HG03135 (cell line): ENCODE results near the gene H6PD.
"Not testable (repeated sequence)": the region's sequence is repeated elsewhere in the genome, so short reads cannot be mapped to it uniquely, and the experiment has no call there.

ENCODE experiments used
- ATAC-seq: cut with Tn5 transposase; IDR thresholded peaks from one replicate; pipeline ENCODE4 v1.9.1; 2021; ENCODE audit warnings: mild to moderate bottlenecking, moderate library complexity; ENCODE audit not compliant: unreplicated experiment

Gene H6PD

DNA sequence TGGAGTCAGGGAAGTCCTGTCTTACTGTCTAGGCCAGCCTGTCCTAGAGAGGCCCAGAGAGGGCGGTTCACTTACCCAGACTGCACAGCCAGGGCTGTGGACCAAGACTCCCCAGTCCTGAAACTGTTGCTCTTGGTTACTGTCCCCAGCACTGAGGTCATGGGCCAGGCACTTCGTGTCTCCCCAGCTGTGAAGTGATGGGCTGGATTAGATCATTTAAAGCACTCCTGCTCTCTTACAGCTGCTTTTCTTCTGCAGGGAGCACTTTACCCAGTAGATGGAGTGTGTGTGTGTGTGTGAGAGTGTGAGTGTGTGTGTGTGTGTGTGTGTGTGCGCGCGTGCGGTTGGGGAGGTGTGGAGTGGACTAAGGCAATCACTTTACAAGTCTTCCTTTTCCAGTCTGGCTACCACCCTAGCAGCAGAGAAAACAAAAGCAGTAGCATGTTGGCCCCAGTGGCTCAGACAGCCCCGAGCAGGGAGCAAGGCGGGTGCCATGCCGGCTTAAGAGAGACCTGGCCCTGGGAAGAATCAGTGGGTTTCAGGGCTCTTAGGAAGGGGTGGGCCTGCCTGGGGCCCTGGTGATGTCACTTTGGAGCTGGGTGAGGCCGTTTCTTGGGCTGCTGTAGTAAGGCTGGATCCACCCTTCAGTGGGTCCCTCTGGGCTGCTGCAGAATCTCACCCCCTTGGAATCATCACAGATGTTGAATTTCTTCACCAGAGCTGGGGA, 60.5 kb downstream of the H6PD start:
- ATAC-seq: no peak

DNA sequence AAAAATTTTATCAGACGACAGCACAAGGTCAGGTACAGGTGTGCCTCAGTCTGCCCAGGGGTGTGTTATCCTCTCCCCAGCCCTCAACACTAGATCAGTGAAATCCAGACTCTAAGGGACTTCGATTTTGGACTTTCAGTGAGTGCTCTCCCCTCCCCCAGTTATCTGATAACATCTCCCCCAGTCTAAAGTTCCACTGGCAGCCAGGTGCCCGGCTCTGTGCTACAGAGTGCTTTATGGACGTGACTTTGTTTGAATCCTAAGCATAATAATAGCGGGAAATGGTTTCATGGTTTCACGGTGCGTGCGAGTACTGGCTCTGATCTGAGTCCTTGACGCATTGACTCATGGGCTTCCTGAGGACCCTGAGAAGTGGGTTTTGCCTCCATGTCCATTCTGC, 61.3 kb downstream of the H6PD start:
- no peak for ATAC-seq

DNA sequence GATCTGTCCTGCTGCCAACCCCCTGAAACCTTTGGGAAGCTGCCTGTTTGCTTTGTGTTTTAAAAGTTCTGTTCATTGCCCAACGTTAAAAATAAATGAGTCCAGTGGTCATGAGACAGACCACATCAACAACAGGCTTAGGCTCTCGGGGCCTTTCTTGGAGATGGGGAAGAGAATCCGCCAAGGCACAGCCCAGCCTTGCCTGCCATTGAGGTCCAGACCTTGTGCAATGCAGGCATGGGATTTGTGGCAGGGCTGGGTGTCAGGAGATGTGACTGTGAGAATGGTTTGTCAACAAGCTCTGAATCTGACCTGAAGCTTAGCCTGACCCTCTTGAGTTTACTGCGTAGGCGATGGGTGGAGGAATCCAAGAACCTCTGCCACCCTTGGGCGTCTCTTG, 62.3 kb downstream of the H6PD start:
- ATAC-seq: no peak

DNA sequence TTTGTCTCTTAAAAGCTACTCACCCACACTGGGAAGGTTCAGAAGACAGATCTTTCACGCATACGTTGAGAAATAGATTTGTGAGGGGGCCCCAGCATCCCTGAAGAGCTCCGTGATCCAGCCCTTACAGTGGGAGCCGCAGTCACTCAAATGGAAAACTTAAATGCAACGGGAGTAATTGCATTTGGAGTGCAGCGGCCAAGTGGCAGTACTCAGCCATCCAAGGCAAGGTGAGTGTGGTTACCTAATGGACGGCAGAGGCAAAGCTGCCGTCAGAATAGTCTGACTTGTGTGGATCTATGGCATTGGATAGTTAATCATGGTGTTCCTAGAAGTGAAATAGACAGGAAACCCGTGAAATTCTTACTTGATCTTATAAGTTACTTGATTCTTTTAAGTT, 63.3 kb downstream of the H6PD start:
- ATAC-seq: no peak

DNA sequence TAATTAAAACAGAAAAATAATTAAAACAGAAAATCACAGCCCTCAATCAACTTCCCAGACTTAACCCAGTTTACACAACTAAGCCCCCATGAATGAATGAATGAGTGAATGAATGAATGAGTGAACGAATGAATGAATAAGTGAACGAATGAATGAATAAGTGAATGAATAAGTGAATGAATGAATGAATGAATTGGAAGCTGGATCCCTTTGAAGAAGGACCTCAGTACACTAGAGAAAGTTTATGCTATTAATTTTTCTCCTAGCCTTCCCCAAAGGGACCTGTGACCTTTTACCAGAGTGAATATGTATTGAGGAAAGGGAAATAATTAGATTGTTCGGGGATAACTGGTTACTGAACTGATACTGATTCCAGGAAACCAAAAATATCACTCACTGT, 63.7 kb downstream of the H6PD start:
- no peak for ATAC-seq

DNA sequence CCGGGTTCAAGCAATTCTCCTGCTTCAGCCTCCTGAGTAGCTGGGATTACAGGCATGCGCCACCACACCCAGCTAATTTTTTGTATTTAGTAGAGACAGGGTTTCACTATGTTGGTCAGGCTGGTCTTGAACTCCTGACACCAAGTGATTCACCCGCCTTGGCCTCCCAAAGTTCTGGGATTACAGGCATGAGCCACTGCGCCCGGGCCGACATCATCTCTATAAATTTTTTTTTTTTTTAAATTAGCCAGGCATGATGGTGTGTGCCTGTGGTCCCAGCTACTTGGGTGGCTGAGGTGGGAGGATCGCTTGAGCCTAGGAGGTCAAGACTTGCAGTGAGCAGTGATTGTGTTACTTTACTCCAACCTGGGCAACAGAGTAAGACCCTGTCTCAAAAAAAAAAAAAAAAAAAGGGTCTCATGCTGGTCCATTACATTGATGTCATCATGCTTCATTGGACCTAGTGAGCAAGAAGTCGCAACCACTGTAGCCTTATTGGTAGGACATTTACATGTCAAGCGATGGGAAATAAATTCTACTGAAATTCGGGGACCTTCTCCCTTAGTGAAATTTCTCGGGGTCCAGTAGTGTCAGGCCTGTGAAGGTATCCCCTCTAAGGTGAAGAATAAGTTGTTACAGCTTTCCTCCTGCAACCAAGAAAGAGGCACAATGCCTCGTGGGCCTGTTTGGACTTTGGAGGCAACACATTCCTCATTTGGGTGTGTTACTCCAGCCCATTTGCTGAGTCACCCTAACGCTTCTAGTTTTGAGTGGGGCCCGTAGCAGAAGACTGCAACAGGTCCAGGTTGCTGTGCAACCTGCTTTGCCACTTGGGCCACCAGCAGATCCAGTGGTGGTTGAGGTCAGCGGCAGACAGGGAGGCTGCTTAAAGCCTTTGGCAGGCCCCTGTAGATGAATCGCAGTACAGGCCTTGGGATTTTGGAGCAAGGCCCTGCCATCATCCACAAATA, 65.3 kb downstream of the H6PD start:
- ATAC-seq: not testable (repeated sequence)

DNA sequence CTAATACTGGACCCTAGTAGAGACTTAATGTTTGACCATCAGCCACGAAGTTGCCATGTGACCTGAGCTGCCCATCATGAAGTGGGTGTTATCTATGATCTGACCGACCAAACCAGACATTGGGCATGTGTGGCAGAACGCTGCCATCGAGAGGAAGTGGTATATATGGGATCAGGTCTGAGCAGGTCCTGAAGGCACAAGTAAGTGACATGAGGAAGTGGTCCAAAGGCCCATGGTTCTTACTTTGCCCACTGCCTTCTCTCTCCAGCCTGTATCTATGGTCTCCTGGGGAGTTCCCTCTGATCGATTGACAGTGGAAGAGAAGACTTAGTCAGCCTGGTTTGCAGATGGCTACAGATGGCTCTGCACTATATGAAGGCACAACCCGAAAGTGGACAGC, 66.0 kb downstream of the H6PD start:
- no peak for ATAC-seq

DNA sequence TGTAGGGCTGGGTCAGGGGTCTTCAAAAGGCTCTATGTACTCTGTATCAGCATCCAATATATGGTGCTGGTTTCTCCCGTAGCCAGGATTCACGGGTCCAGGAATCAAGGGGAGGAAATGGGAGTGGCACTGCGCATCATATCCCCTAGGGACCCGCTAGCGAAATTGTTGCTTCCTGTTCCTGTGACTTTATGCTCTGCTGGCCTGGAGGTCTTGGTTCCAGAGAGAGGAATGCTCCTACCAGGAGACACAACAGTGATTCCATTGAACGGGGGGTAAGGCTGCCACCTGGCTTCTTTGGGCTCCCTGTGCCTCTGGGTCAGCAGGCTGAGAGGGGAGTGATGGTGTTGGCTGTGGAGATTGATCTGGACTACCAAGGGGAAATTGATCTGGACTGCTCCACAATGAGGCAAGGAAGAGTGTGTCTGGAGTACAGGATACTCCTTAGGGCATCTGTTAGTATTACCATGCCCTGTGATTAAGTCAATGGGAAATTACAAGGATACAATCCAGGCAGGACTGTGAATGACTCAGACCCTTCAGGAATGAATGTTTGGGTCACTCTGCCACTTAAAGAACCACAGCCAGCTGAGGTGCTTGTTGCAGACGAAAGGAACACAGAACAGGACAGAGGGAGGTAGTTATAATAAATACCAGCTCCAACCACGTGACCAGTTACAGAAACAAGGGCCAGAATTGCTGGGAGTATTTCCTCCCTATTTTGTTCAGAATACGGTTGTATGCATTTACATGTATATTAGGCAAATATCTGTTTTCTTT, 68.4 kb downstream of the H6PD start:
- no peak for ATAC-seq

DNA sequence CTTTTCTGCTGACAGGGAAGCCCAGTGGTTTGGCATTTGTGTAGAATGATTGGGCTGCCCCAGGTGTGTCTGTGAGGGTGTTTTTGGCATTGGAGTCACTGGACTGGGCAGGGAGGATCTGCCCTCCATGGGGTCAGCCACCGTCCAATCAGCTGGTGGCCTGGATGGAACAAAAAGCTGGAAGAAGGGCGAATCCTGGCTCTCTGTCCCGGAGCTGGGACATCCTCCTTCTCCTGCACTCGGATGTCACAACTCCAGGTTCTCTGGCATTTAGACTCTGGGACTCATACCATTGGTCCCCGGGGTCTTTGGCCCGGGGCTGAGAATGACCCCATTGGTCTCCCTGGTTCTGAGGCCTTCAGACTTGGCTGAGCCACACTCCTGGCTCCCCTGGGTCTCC, 69.3 kb downstream of the H6PD start:
- ATAC-seq: no peak

DNA sequence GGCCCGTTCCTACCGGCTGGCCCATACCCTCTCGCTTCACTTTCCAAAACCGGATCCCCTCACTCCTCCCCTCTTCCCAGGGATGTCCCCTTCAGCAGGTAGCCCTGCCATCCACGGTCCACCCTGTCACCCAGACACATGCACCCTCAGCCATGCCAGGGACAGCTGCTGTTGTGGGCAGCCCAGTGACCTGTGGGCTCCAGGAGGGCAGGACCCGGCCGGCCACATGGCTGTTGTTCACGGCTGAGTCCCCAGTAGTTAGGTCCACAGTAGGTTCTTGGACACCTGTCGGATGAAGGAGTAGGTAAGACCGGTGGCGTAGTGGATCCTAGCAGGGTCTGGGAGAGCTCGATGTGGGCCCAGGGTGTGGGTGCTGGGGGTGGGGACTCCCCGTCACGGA, 70.6 kb downstream of the H6PD start:
- ATAC-seq: no peak

DNA sequence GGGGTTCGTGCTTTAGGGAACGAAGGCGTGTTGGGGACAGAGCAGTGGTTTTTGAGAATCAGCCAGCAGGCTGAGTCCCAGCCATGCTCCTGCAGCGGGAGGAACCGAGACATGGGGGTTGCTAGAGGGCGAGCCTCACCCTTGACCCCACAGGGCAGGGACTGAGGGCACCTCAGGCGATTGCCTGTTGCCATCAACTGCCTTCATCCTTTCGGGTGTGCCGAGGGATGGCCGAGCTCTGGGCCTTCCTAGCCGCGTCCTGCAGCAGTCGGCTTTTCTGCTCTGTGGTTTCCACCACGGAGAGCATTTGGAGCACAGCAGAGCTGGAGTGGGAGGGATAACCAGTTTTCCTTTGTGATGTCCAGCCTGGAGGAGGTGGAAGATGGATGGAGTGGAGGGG, 71.4 kb downstream of the H6PD start:
- ATAC-seq: no peak

DNA sequence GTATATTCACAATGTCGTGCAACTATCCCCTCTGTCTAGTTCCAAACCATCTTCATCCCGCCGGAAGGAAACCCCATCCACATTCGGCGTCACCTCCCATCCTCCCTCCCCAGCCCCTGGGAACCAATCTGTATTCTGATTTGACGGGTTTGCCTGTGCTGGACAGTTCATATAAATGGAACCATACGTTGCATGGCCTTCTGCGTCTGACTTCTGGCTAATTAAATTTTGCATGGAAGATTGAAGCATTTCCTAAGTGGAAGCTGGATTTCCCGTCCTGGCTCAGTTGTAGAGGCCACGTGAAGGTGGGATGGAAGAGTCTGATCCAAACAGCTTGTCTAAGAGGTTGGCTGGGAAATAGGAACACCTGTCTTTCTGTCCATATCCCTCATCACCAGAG, 72.7 kb downstream of the H6PD start:
- ATAC-seq: no peak

DNA sequence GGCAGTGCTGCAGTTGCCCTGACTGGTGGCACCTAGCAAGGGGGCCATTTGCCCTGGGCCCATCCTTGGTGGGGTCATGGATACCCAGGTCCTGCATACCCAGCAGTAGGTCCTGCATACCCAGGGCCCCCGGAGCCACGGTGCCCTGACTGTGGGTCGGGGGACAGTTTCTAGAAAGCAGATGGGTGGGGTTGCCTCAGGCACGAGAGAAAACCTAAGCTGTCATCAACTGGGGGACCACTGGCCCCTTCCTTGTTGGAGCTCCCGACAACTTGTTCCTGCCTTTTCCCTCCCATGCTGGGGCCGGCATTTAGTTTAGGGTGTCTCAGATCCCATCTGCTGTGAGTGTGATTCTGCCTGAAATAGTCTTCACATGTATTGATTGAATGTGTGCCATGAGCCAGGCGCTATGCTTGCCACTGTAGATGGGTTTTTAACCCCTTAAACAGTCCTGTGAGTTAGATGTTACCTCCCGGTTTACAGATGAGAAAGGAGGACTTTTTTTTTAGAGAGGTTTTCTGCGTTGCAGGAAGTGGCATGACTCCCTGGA, 73.7 kb downstream of the H6PD start:
- ATAC-seq: no peak

DNA sequence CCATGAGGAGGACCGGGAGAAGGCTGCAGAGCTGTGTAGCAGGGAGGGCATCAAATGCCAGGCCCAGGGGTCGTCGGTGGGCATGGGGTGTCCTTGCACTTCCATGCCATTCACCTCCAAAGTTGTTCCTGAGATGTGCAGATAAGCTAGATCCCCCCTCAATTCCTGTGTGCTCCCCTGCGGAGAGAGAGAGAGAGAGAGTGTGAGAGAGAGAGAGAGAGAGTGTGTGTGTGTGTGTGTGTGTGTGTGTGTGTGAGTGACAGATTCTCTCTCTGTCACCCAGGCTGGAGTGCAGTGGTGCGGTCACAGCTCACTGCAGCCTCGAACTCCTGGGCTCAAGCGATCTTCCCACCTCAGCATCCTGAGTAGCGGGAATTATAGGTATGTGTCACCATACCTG, 74.5 kb downstream of the H6PD start:
- no peak for ATAC-seq

DNA sequence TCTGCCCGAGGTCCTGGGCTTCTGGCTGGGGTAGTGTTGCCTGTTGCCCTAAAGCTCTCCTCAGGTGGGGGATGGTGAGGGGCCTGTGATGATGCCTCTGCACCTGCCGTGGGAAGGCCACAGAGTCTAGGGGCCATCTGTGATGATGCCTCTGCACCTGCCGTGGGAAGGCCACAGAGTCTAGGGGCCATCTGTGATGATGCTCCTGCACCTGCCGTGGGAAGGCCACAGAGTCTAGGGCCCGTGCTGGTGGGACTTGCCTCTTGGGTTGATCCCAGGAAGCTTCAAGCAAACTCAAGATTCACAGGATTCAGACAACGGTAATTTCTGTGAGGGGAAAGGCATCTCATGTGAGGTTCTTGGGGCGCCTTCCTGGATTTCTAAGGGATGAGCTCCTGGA, 75.4 kb downstream of the H6PD start:
- no peak for ATAC-seq

DNA sequence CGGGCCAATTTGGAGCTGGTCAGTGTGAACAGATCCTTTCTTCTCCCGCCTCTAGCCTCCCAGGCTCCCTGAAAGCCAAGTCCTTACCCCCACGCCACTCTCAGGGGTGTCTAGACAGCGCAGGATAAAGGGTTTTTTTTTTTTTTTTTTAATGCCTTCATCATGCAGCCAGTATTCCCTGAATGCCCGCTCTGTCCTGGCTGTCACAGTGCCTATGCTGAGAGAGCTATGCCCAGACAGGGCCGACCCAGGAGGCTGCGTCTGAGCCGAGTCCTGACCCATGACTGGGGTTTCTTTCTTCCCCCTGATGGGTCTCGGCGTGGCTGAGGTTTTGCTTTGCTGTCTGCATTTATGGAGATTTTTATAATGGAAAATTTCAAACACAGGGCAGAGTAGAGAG, 76.5 kb downstream of the H6PD start:
- ATAC-seq: no peak

DNA sequence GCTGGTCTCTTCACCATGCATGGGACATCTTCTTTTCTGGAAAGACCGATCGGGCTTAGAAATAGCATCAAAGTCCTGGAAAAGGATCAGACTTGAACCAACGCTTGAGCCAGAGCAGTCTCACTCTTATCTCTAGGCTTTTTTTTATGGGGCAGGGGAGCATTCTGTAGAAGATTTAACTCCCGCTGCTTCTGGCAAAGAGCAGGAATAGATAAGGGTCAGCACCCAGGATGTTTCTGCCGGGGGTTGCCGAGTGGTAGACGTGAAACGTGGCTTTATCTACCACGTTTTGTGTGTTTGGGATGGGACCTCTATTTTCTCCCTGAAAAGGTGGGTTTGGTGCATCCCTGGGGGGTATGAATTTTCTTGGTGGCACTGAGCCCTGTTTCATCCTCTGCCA, 76.9 kb downstream of the H6PD start:
- ATAC-seq: no peak

DNA sequence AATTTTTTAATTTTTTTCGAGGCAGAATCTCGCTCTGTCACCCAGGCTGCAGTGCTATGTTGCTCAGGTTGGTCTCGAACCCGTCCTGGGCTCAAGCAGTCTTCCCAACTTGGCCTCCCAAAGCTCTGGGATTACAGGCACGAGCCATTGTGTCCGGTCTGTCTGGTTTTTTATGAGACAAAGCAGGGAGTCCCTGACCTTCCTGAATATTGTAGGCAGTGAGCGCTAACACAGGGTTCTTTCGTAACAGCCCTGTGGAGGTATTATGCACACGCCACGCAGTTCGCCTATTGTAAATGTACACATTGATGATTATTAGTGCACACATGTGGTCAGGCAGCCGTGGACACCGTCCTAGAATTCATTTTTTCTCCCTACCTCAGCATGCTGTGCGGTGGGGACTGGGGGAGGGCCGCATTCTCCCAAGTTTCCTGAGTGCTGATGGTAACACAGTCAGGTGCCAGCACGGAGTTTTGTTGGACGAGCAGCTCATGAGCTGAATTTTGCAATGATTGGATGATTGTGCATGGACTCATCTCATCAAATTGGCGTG, 77.7 kb downstream of the H6PD start:
- ATAC-seq: no peak

DNA sequence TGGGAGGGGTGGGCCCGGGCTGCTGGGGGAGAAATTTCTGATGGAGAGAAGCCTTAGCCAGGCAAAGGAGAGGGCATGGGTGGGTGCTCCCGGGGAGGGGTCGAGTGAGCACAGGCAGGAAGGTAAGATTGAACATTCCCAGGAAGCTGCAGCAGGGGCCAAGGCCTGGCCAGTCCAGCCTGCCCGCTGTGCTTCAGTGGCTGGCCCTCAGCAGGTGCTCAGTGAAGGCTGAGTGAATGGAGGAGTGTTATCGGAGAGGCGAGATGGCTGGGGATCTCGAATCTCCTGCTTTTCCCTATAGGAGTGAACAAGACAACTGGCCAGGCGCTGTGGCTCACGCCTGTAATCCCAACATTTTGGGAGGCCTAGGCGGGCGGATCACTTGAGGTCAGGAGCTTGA, 79.0 kb downstream of the H6PD start:
- ATAC-seq: no peak

DNA sequence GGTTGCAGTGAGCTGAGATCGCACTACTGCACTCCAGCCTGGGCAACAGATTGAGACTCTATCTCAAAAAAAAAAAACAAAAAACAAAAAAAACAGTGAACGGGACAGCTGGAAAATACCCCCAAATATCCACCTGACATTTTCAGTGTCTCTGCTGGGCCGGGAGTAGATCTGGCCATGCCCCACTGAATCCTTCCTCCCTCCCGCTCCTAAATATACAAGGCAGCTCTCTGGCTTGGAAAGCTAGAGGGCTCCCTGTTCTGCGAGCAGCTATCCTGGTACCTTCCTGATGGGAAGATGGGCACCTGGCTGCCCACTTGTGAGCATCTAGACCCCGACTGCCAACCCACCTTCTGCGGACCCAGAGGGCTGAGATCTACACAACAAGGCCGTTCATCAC, 79.5 kb downstream of the H6PD start:
- no peak for ATAC-seq
